IMR-90 (cell line): ENCODE results near the gene JMJD1C. TPM values are rescaled to one million over a fixed set of nuclear protein-coding genes. Genes with fewer than 3 reads are reported as not detected.

ENCODE experiments used
- ATAC-seq: fragments of 200-7000 bp; cut with Tn5 transposase; 2 replicates; pipeline ENCODE4 v1.9.1; 2020; ENCODE audit warnings: low read depth, mild to moderate bottlenecking, moderate library complexity
- BruUV-seq: library from RNA; stranded (reverse); fragments of 400-500 nt; replicated peaks from 2 replicates; lab custom pipeline; 2021; lab: Mats Ljungman, UMichigan
- CTCF ChIA-PET: fragments of 300-600 bp; formaldehyde crosslinking; extraction: SDS; loops from one replicate; lab custom pipeline; 2021; ENCODE audit warnings: antibody characterized with exemption; lab: Yijun Ruan, JAX
- POLR2A ChIA-PET: fragments of 300-600 bp; sonication (Branson Sonifier 250); formaldehyde crosslinking; loops from one replicate; lab custom pipeline; 2022; ENCODE audit warnings: antibody characterized with exemption; ENCODE audit not compliant: unreplicated experiment; lab: Charles Lee
- DNase-seq: peaks from one replicate; pipeline ENCODE4 v3.0.0; 2013
- H2AFZ ChIP-seq: replicated peaks from 2 replicates; pipeline ENCODE3; 2013; ENCODE audit warnings: low read length, mild to moderate bottlenecking; ENCODE audit not compliant: poor library complexity
- H2AK5ac ChIP-seq: 2 replicates; pipeline ENCODE4 v1.6.1; 2013; ENCODE audit warnings: low read depth, low read length, inconsistent platforms
- H2AK9ac ChIP-seq: replicated peaks from 2 replicates; pipeline ENCODE3; 2013; ENCODE audit warnings: mild to moderate bottlenecking, low read depth, low read length, moderate library complexity; ENCODE audit not compliant: poor library complexity
- H2BK120ac ChIP-seq: 2 replicates; pipeline ENCODE4 v1.6.1; 2013; ENCODE audit warnings: low read depth, low read length, inconsistent platforms
- H2BK15ac ChIP-seq: 3 replicates; pipeline ENCODE4 v1.6.1; 2013; ENCODE audit warnings: low read depth, low read length, inconsistent platforms
- H2BK20ac ChIP-seq: 2 replicates; pipeline ENCODE4 v1.6.1; 2013; ENCODE audit warnings: low read depth, mild to moderate bottlenecking, inconsistent platforms, low read length, moderate library complexity
- H2BK5ac ChIP-seq: 2 replicates; pipeline ENCODE4 v1.6.1; 2013; ENCODE audit warnings: mild to moderate bottlenecking, low read depth, low read length, inconsistent platforms; ENCODE audit not compliant: poor library complexity, severe bottlenecking
- H3K14ac ChIP-seq: replicated peaks from 2 replicates; pipeline ENCODE4 v1.6.1; 2013; ENCODE audit warnings: low read depth, low read length, inconsistent platforms
- H3K18ac ChIP-seq: 2 replicates; pipeline ENCODE4 v1.6.1; 2013; ENCODE audit warnings: low read depth, low read length, control low read depth
- H3K23ac ChIP-seq: 2 replicates; pipeline ENCODE4 v1.6.1; 2013; ENCODE audit warnings: low read depth, low read length, inconsistent platforms
- H3K27ac ChIP-seq: 2 replicates; pipeline ENCODE4 v1.5.1; 2013; ENCODE audit warnings: mild to moderate bottlenecking, control low read depth, low read length; ENCODE audit not compliant: insufficient read depth
- H3K27me3 ChIP-seq: 2 replicates; pipeline ENCODE4 v1.6.1; 2013; ENCODE audit warnings: low read length; ENCODE audit not compliant: control insufficient read depth, insufficient read depth
- H3K36me3 ChIP-seq: 2 replicates; pipeline ENCODE4 v1.6.1; 2013; ENCODE audit warnings: low read length, mixed read lengths; ENCODE audit not compliant: control insufficient read depth, insufficient read depth
- H3K4ac ChIP-seq: 2 replicates; pipeline ENCODE4 v1.6.1; 2013; ENCODE audit warnings: low read depth, low read length, inconsistent platforms
- H3K4me1 ChIP-seq: 2 replicates; pipeline ENCODE4 v1.6.1; 2013; ENCODE audit warnings: low read length, mixed read lengths; ENCODE audit not compliant: control insufficient read depth, insufficient read depth
- H3K4me2 ChIP-seq: 2 replicates; pipeline ENCODE4 v1.6.1; 2013; ENCODE audit warnings: low read depth, mild to moderate bottlenecking, control low read depth, low read length, moderate library complexity
- H3K4me3 ChIP-seq: 2 replicates; pipeline ENCODE4 v1.5.1; 2013; ENCODE audit warnings: low read depth, mild to moderate bottlenecking, control low read depth, low read length, moderate library complexity; ENCODE audit not compliant: insufficient read depth
- H3K56ac ChIP-seq: 2 replicates; pipeline ENCODE4 v1.6.1; 2013; ENCODE audit warnings: low read length, inconsistent platforms; ENCODE audit not compliant: insufficient read depth; ENCODE audit errors: extremely low read depth
- H3K79me1 ChIP-seq, 2 experiments: 2 replicates each; pipeline ENCODE4 v1.6.1; 2013; ENCODE audit warnings: low read length in 2 of 2, inconsistent platforms in 1 of 2, low read depth in 1 of 2
- H3K9ac ChIP-seq: 2 replicates; pipeline ENCODE4 v1.6.1; 2013; ENCODE audit warnings: low read depth, low read length, control low read depth
- H3K9me1 ChIP-seq: 2 replicates; pipeline ENCODE4 v1.6.1; 2013; ENCODE audit warnings: low read length, inconsistent platforms; ENCODE audit not compliant: insufficient read depth
- H3K9me3 ChIP-seq: 2 replicates; pipeline ENCODE4 v1.6.1; 2013; ENCODE audit warnings: low read length; ENCODE audit not compliant: control insufficient read depth, insufficient read depth
- H4K20me1 ChIP-seq: 2 replicates; pipeline ENCODE4 v1.6.1; 2013; ENCODE audit warnings: low read length, inconsistent platforms; ENCODE audit not compliant: insufficient read depth
- H4K5ac ChIP-seq: 2 replicates; pipeline ENCODE4 v1.6.1; 2013; ENCODE audit warnings: mild to moderate bottlenecking, low read depth, low read length, control low read depth
- H4K8ac ChIP-seq, 2 experiments: 2 replicates each; pipeline ENCODE4 v1.6.1; 2013; ENCODE audit warnings: low read depth in 2 of 2, low read length in 2 of 2, control low read depth in 1 of 2, inconsistent platforms in 1 of 2
- H4K91ac ChIP-seq: 2 replicates; pipeline ENCODE4 v1.6.1; 2013; ENCODE audit warnings: low read depth, low read length, inconsistent platforms; ENCODE audit not compliant: insufficient read depth
- BHLHE40 ChIP-seq: fragments of 150-350 bp; IDR thresholded peaks from 2 replicates; pipeline ENCODE4 v1.6.1; 2016; ENCODE audit warnings: mild to moderate bottlenecking, low read depth, low read length
- CEBPB ChIP-seq: IDR thresholded peaks from 2 replicates; pipeline ENCODE4 v1.6.1; 2012; ENCODE audit warnings: low read depth, low read length, improper control_type of control experiment
- CHD1 ChIP-seq: IDR thresholded peaks from 2 replicates; pipeline ENCODE4 v1.6.1; 2012; ENCODE audit warnings: low read depth, low read length, improper control_type of control experiment
- FOS ChIP-seq: fragments of 150-350 bp; IDR thresholded peaks from 2 replicates; pipeline ENCODE4 v1.6.1; 2016; ENCODE audit warnings: low read depth, low read length
- MAFK ChIP-seq: IDR thresholded peaks from 2 replicates; pipeline ENCODE4 v1.6.1; 2012; ENCODE audit warnings: low read depth, low read length, improper control_type of control experiment
- MAZ ChIP-seq: IDR thresholded peaks from 2 replicates; pipeline ENCODE4 v1.6.1; 2012; ENCODE audit warnings: low read depth, mild to moderate bottlenecking, low read length, improper control_type of control experiment, moderate library complexity, borderline replicate concordance
- POLR2A ChIP-seq: IDR thresholded peaks from 2 replicates; pipeline ENCODE4 v1.6.1; 2012; ENCODE audit warnings: mild to moderate bottlenecking, low read depth, low read length
- RAD21 ChIP-seq: IDR thresholded peaks from 2 replicates; pipeline ENCODE4 v1.6.1; 2012; ENCODE audit warnings: low read length, improper control_type of control experiment
- RFX5 ChIP-seq: IDR thresholded peaks from 2 replicates; pipeline ENCODE4 v1.8.0; 2012; ENCODE audit warnings: low read depth, mild to moderate bottlenecking, low read length, moderate library complexity
- SMC3 ChIP-seq: fragments of 150-350 bp; IDR thresholded peaks from 2 replicates; pipeline ENCODE4 v1.6.1; 2016; ENCODE audit warnings: low read depth, mild to moderate bottlenecking, antibody characterized with exemption, low read length, moderate library complexity
- WGBS, 2 experiments: methylation state at CpG; one replicate each; pipeline versions ENCODE4 v1.1.5 to v1.1.7; 2013; ENCODE audit warnings: missing lambda C conversion rate in 2 of 2; ENCODE audit not compliant: insufficient read length in 1 of 2; ENCODE audit errors: extremely low coverage in 2 of 2; 5-methylcytosine and 5-hydroxymethylcytosine counted together
- dilution Hi-C: fragments of 300-500 bp; cut with HindIII; formaldehyde crosslinking; loops from one replicate; pipeline ENCODE4 v1.14.3; 2018; ENCODE audit warnings: low sequenced_read_pairs; ENCODE audit not compliant: unreplicated experiment
- in situ Hi-C: fragments of 300-500 bp; cut with MboI; formaldehyde crosslinking; loops from 3 replicates; pipeline ENCODE4 v1.14.3; 2019; ENCODE audit warnings: low sequenced_read_pairs, inconsistent platforms, mixed read lengths
- intact Hi-C: fragments of 100-400 bp; cut with micrococcal nuclease; formaldehyde crosslinking; loops from 2 replicates; pipeline ENCODE4 v1.10.0; 2022
- polyA plus RNA-seq, 3 experiments: library from polyadenylated mRNA; depleted of rRNA; stranded (reverse); fragments of >200 nt; gene quantifications; 2 replicates each; pipeline ENCODE4 v1.2.3, GENCODE V29; 2012; ENCODE audit warnings: low replicate concordance in 1 of 3
- total RNA-seq: library from RNA; depleted of rRNA; stranded (reverse); fragments of >200 nt; gene quantifications from 2 replicates; pipeline ENCODE4 v1.2.3, GENCODE V29; 2012

JMJD1C gene
- total and polyA plus RNA-seq, 2 of the 4 experiments (the other 2 are of a cell fraction) = 15.6 to 96.8 TPM

GRCh38 chr10:63385254-63385653, 80.5 kb downstream of the JMJD1C start:
- DNase-seq = no peak
- Histone ChIP-seq H3K56ac (no peak overlapping the region), H4K8ac (no peak overlapping the region), H2BK20ac (no peak overlapping the region), H3K23ac (no peak overlapping the region), H2AFZ (no peak overlapping the region), H4K5ac (no peak overlapping the region), H3K36me3 (no peaks in the 10 kb centered on the region), H3K14ac (no peak overlapping the region), H3K9ac (no peak overlapping the region), H3K9me3 (no peaks in the 10 kb centered on the region), H2AK9ac (no peak overlapping the region), H4K20me1 (peaks cover 41% of the 10 kb centered on the region), H3K9me1 (peaks cover 19% of the 10 kb centered on the region), H3K27ac (no peak overlapping the region), H2BK15ac (no peak overlapping the region), H3K4me3 (no peak overlapping the region), H2BK120ac (no peak overlapping the region), H3K4me2 (no peak overlapping the region), H3K4ac (no peak overlapping the region), H2BK5ac (no peak overlapping the region), H3K18ac (no peak overlapping the region), H2AK5ac (no peak overlapping the region), H3K27me3 (no peaks in the 10 kb centered on the region), H3K4me1 (peaks cover 5% of the 10 kb centered on the region; the same call in 1 of the 2 replicates), H4K91ac (no peak overlapping the region), H3K79me1 (peaks cover 30 to 48% of the 10 kb centered on the region in 2 experiments)
- no TSS peak for BruUV-seq
- ATAC-seq = no peak
- ChIA-PET CTCF (no interaction called here), POLR2A (no interaction called here)
- in situ Hi-C loops = no loop called here
- TF ChIP-seq MAFK (no peak), CHD1 (no peak), MAZ (no peak), POLR2A (no peak), CEBPB (no peak), RFX5 (no peak), SMC3 (no peak), RAD21 (no peak), FOS (no peak), BHLHE40 (no peak)
- intact Hi-C loops = no loop called here
- dilution Hi-C loops = no loop called here
- no CpG with 5 or more reads among the region's 5 CpGs for WGBS, 2 experiments
